C4-2B (cell line): ENCODE data around the gene DENND1A.

Experiments
- CTCF ChIP-seq: fragments of 450-650 bp; conservative IDR thresholded peaks from 2 replicates; pipeline ENCODE4 v1.5.1; 2017; ENCODE audit warnings: mild to moderate bottlenecking
- ZFX ChIP-seq: fragments of 450-650 bp; IDR thresholded peaks from 2 replicates; pipeline ENCODE4 v1.6.1; 2017

- no peak for TF ChIP-seq CTCF
- TF ChIP-seq ZFX, result no peak
Measured at GRCh38 chr9:123465304-123465703, 464.6 kb downstream of the DENND1A start.
